ELF-1 (cell line): ENCODE results near the gene CCL17.
"Not testable (repeated sequence)": the region's sequence is repeated elsewhere in the genome, so short reads cannot be mapped to it uniquely, and the experiment has no call there.

Source experiments
- DNase-seq: peaks from one replicate; pipeline ENCODE4 v3.0.0-alpha.2; 2016; ENCODE audit warnings: low read depth, low spot score

The CCL17 gene

GRCh38 chr16:57430955-57431354 is 26.4 kb downstream of the CCL17 start:
- DNase-seq = no peak

GRCh38 chr16:57432505-57432904 is 27.9 kb downstream of the CCL17 start:
- no peak for DNase-seq

- DNase-seq = no peak
These were observed 28.4 kb downstream of the CCL17 start for GRCh38 chr16:57432989-57433388.

- no peak for DNase-seq
These were observed 29.4 kb downstream of the CCL17 start for GRCh38 chr16:57434003-57434402.

- no peak for DNase-seq
These were observed 31.3 kb downstream of the CCL17 start for GRCh38 chr16:57435838-57436237.

- DNase-seq = not testable (repeated sequence)
These were observed 35.4 kb downstream of the CCL17 start for GRCh38 chr16:57439947-57440346.

- DNase-seq = not testable (repeated sequence)
These were observed 36.0 kb downstream of the CCL17 start for GRCh38 chr16:57440551-57440950.

GRCh38 chr16:57444711-57445110 is 40.1 kb downstream of the CCL17 start:
- no peak for DNase-seq

- DNase-seq = no peak
These were observed 40.9 kb downstream of the CCL17 start for GRCh38 chr16:57445510-57445909.

GRCh38 chr16:57446531-57447185 is 42.1 kb downstream of the CCL17 start:
- peak; percentile 48 for DNase-seq

GRCh38 chr16:57447186-57447962 is 42.8 kb downstream of the CCL17 start, which contains the start of the genes CIAPIN1 and COQ9:
Gene CIAPIN1 (minus strand): TSS chr16:57447385. CDS start chr16:57440928, 6,457 bp downstream.
Gene COQ9 (plus strand): TSS chr16:57447479. CDS start chr16:57447506, 27 bp downstream.
- peak; percentile 95 for DNase-seq

GRCh38 chr16:57452021-57452420 is 47.5 kb downstream of the CCL17 start:
- no peak for DNase-seq

- peak; percentile 92 for DNase-seq
These were observed 57.8 kb downstream of the CCL17 start, which contains the start of gene POLR2C for GRCh38 chr16:57462209-57462977. Gene POLR2C (plus strand): TSS chr16:57462679. CDS start chr16:57462725, 46 bp downstream.

- DNase-seq = no peak
These were observed 58.4 kb downstream of the CCL17 start for GRCh38 chr16:57462978-57463362.

GRCh38 chr16:57464523-57464922 is 60.0 kb downstream of the CCL17 start:
- no peak for DNase-seq
